ENCODE data around the gene UBE2E2. TPM values are rescaled to one million over a fixed set of nuclear protein-coding genes. Genes with fewer than 3 reads are reported as not detected.

UBE2E2 gene
- total RNA-seq, 1 experiment from 2014 or later = 54.9 TPM

DNA sequence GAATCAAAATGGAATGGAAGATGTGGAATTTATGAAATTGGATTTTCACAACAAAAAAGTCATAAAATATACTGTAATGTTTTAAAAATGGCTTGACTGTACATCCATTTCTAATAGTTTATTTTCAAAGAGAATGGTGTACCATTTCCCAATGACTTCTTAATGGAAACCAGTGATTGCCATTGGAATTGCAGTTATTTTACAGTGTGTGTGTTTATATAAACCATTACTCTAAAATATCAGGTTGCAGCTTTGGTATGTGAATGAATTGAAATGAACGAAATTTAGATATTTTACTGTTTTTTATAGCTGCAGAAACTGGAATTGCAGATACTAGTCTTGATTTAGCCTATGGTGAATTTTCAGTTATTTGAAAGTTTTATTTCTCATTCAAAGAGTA is 165.6 kb downstream of the UBE2E2 start (continued):
- TF ChIP-seq NFATC4 (CRISPR knock-in tag; IDR thresholded peaks at IDR 0.05) = no peak

DNA sequence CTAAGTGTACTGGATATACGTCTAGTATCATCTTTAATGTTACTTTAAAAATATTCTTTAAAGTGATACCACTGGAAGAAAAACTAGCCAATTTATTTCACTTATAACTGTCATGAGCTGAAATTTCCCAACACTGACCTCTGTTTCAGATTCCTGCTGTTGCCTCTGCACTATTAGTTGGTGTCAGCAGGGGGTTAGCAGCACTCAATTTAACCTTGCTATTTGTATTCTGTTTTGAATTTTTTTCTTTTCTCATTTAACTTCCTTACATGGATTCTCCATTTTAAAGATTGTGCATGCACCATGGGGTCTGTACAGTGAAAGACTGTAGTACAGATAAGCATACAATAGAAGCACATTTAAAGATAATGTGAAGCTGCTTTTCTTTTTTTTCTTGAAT is 169.2 kb downstream of the UBE2E2 start:
- ATAC-seq (no peak), DNase-seq (ENCODE audit: low spot score) (no peak)
- Mint-ChIP-seq H3K9me3 (no peaks in the 10 kb centered on the region), H3K4me1 (peaks cover 15% of the 10 kb centered on the region), H3K4me3 (no peak overlapping the region), H3K27ac (no peak overlapping the region), H3K36me3 (no peaks in the 10 kb centered on the region), H3K27me3 (ENCODE audit: low read depth) (no peaks in the 10 kb centered on the region)
- TF ChIP-seq, protein P1, sequence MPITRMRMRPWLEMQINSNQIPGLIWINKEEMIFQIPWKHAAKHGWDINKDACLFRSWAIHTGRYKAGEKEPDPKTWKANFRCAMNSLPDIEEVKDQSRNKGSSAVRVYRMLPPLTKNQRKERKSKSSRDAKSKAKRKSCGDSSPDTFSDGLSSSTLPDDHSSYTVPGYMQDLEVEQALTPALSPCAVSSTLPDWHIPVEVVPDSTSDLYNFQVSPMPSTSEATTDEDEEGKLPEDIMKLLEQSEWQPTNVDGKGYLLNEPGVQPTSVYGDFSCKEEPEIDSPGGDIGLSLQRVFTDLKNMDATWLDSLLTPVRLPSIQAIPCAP (CRISPR knock-in tag; IDR thresholded peaks at IDR 0.05) = no peak
- TF ChIP-seq, protein P2, sequence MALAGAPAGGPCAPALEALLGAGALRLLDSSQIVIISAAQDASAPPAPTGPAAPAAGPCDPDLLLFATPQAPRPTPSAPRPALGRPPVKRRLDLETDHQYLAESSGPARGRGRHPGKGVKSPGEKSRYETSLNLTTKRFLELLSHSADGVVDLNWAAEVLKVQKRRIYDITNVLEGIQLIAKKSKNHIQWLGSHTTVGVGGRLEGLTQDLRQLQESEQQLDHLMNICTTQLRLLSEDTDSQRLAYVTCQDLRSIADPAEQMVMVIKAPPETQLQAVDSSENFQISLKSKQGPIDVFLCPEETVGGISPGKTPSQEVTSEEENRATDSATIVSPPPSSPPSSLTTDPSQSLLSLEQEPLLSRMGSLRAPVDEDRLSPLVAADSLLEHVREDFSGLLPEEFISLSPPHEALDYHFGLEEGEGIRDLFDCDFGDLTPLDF (CRISPR knock-in tag; IDR thresholded peaks at IDR 0.05) = no peak
- TF ChIP-seq, protein P3, sequence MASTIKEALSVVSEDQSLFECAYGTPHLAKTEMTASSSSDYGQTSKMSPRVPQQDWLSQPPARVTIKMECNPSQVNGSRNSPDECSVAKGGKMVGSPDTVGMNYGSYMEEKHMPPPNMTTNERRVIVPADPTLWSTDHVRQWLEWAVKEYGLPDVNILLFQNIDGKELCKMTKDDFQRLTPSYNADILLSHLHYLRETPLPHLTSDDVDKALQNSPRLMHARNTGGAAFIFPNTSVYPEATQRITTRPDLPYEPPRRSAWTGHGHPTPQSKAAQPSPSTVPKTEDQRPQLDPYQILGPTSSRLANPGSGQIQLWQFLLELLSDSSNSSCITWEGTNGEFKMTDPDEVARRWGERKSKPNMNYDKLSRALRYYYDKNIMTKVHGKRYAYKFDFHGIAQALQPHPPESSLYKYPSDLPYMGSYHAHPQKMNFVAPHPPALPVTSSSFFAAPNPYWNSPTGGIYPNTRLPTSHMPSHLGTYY (CRISPR knock-in tag; IDR thresholded peaks at IDR 0.05) = no peak
- no peak for TF ChIP-seq SP1 (CRISPR knock-in tag; conservative IDR thresholded peaks at IDR 0.05)
- TF ChIP-seq KAT7 (CRISPR knock-in tag; IDR thresholded peaks at IDR 0.05; ENCODE audit: borderline replicate concordance) = no peak
- TF ChIP-seq ZBTB21 (CRISPR knock-in tag; IDR thresholded peaks at IDR 0.05; ENCODE audit: borderline replicate concordance) = no peak
- TF ChIP-seq FOXP1 (CRISPR knock-in tag; IDR thresholded peaks at IDR 0.05; ENCODE audit: borderline replicate concordance) = no peak
- no peak for TF ChIP-seq TEAD1 (CRISPR knock-in tag; IDR thresholded peaks at IDR 0.05)
- TF ChIP-seq JAZF1 (CRISPR knock-in tag; IDR thresholded peaks at IDR 0.05) = no peak
- TF ChIP-seq, protein P4, sequence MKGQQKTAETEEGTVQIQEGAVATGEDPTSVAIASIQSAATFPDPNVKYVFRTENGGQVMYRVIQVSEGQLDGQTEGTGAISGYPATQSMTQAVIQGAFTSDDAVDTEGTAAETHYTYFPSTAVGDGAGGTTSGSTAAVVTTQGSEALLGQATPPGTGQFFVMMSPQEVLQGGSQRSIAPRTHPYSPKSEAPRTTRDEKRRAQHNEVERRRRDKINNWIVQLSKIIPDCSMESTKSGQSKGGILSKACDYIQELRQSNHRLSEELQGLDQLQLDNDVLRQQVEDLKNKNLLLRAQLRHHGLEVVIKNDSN (CRISPR knock-in tag; IDR thresholded peaks at IDR 0.05) = no peak
- no peak for TF ChIP-seq NFATC4 (CRISPR knock-in tag; IDR thresholded peaks at IDR 0.05)
- TF ChIP-seq, protein P5, sequence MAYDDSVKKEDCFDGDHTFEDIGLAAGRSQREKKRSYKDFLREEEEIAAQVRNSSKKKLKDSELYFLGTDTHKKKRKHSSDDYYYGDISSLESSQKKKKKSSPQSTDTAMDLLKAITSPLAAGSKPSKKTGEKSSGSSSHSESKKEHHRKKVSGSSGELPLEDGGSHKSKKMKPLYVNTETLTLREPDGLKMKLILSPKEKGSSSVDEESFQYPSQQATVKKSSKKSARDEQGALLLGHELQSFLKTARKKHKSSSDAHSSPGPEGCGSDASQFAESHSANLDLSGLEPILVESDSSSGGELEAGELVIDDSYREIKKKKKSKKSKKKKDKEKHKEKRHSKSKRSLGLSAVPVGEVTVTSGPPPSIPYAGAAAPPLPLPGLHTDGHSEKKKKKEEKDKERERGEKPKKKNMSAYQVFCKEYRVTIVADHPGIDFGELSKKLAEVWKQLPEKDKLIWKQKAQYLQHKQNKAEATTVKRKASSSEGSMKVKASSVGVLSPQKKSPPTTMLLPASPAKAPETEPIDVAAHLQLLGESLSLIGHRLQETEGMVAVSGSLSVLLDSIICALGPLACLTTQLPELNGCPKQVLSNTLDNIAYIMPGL (CRISPR knock-in tag; IDR thresholded peaks at IDR 0.05) = no peak
- no peak for TF ChIP-seq ZNF263 (CRISPR knock-in tag; IDR thresholded peaks at IDR 0.05; ENCODE audit: low read depth)
- no peak for TF ChIP-seq OVOL2 (CRISPR knock-in tag; IDR thresholded peaks at IDR 0.05; ENCODE audit: borderline replicate concordance)
- no peak for TF ChIP-seq ZNF219 (CRISPR knock-in tag; IDR thresholded peaks at IDR 0.05; ENCODE audit: borderline replicate concordance)
- TF ChIP-seq SMAD3 (CRISPR knock-in tag; IDR thresholded peaks at IDR 0.05; ENCODE audit: borderline replicate concordance) = no peak
- TF ChIP-seq ZNF423 (CRISPR knock-in tag; IDR thresholded peaks at IDR 0.05) = no peak
- POLR2A ChIA-PET = interaction anchor here (0.5 to 0.6 kb wide), 2 partner anchors 11 to 40 kb away, joined by 3 read pairs; no protein-coding TSS in a partner anchor
- CTCF ChIA-PET = no interaction called here

DNA sequence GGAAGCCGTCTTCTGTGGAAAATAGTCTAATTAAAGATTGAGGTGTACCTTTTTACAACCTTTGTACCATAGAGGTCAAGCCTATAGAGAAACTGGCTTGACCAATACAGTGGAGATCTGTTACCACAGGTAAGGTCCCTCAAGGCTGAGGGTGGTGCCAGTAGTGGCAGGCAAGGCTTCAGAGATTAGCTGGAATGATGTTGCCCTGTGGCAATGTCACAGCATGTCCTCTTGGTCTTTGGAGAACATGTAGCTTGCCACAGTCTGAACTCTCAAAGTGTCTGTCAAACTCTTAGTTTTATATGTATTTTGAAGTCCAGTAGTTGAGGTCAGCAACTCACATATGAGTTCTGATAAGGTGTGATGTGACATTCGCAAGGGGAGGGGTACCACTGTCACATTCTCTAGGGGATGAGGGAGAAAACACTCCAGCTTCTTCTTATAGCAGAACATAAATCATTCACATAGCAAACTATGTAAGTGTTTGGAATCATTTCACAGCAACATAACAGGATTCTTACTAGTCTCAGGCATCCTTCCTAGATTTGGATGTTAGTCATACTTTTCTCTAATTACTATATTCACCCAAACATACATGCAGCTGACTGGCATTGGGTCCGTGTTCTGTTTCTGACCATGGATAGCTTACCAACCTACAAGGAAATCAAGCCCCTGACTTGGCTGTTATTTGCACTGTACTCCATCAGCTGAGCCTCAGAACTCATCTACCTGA is 173.6 kb downstream of the UBE2E2 start:
- ChIA-PET POLR2A (interaction anchor here (0.5 to 0.6 kb wide), 2 partner anchors 301 to 363 kb away, joined by 3 read pairs; no protein-coding TSS in a partner anchor), CTCF (interaction anchor here (0.6 kb wide), 1 partner anchor 153 kb away, joined by 6 read pairs; no protein-coding TSS in a partner anchor)
- Mint-ChIP-seq H3K36me3 (no peaks in the 10 kb centered on the region), H3K4me3 (no peak overlapping the region), H3K4me1 (peaks cover 11% of the 10 kb centered on the region), H3K27ac (no peak overlapping the region), H3K27me3 (ENCODE audit: low read depth) (no peaks in the 10 kb centered on the region), H3K9me3 (no peaks in the 10 kb centered on the region)
- no peak for TF ChIP-seq IRF2 (CRISPR knock-in tag; IDR thresholded peaks at IDR 0.05; ENCODE audit: borderline replicate concordance, low read depth)
- TF ChIP-seq, protein P6, sequence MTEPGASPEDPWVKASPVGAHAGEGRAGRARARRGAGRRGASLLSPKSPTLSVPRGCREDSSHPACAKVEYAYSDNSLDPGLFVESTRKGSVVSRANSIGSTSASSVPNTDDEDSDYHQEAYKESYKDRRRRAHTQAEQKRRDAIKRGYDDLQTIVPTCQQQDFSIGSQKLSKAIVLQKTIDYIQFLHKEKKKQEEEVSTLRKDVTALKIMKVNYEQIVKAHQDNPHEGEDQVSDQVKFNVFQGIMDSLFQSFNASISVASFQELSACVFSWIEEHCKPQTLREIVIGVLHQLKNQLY (CRISPR knock-in tag; IDR thresholded peaks at IDR 0.05) = no peak
- TF ChIP-seq KAT7 (CRISPR knock-in tag; IDR thresholded peaks at IDR 0.05; ENCODE audit: borderline replicate concordance) = no peak
- TF ChIP-seq, protein P7, sequence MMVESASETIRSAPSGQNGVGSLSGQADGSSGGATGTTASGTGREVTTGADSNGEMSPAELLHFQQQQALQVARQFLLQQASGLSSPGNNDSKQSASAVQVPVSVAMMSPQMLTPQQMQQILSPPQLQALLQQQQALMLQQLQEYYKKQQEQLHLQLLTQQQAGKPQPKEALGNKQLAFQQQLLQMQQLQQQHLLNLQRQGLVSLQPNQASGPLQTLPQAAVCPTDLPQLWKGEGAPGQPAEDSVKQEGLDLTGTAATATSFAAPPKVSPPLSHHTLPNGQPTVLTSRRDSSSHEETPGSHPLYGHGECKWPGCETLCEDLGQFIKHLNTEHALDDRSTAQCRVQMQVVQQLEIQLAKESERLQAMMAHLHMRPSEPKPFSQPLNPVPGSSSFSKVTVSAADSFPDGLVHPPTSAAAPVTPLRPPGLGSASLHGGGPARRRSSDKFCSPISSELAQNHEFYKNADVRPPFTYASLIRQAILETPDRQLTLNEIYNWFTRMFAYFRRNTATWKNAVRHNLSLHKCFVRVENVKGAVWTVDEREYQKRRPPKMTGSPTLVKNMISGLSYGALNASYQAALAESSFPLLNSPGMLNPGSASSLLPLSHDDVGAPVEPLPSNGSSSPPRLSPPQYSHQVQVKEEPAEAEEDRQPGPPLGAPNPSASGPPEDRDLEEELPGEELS (CRISPR knock-in tag; IDR thresholded peaks at IDR 0.05) = no peak
- TF ChIP-seq, protein P8, sequence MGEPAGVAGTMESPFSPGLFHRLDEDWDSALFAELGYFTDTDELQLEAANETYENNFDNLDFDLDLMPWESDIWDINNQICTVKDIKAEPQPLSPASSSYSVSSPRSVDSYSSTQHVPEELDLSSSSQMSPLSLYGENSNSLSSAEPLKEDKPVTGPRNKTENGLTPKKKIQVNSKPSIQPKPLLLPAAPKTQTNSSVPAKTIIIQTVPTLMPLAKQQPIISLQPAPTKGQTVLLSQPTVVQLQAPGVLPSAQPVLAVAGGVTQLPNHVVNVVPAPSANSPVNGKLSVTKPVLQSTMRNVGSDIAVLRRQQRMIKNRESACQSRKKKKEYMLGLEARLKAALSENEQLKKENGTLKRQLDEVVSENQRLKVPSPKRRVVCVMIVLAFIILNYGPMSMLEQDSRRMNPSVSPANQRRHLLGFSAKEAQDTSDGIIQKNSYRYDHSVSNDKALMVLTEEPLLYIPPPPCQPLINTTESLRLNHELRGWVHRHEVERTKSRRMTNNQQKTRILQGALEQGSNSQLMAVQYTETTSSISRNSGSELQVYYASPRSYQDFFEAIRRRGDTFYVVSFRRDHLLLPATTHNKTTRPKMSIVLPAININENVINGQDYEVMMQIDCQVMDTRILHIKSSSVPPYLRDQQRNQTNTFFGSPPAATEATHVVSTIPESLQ (CRISPR knock-in tag; IDR thresholded peaks at IDR 0.05) = no peak
- ATAC-seq (no peak), DNase-seq (ENCODE audit: low spot score) (no peak)

Measured in WTC11 (cell line).